GM12878 (cell line): ENCODE results near the gene KIAA1217. TPM values are rescaled to one million over a fixed set of nuclear protein-coding genes. Genes with fewer than 3 reads are reported as not detected.

Source experiments
- ATAC-seq: fragments of 200-7000 bp; cut with Tn5 transposase; 3 replicates; pipeline ENCODE4 v1.9.1; 2020; ENCODE audit warnings: mild to moderate bottlenecking, moderate library complexity
- BruUV-seq: library from RNA; stranded (reverse); fragments of 400-500 nt; replicated peaks from 2 replicates; lab custom pipeline; 2021; lab: Mats Ljungman, UMichigan
- CTCF ChIA-PET: fragments of 300-600 bp; sonication (Branson Sonifier 250); formaldehyde crosslinking; extraction: SDS; loops from one replicate; lab custom pipeline; 2021; ENCODE audit warnings: inconsistent platforms; lab: Yijun Ruan, JAX
- POLR2A ChIA-PET: fragments of 350-600 bp; formaldehyde crosslinking; extraction: SDS; loops from one replicate; lab custom pipeline; 2021; ENCODE audit warnings: inconsistent platforms; lab: Charles Lee
- RAD21 ChIA-PET: fragments of 300-600 bp; sonication (Branson Sonifier 250); formaldehyde crosslinking; loops from one replicate; lab custom pipeline; 2023; ENCODE audit warnings: antibody characterized with exemption; ENCODE audit not compliant: unreplicated experiment; lab: Charles Lee
- SMC1A ChIA-PET: fragments of 300-600 bp; sonication (Branson Sonifier 250); formaldehyde crosslinking; loops from one replicate; lab custom pipeline; 2023; ENCODE audit not compliant: unreplicated experiment, uncharacterized antibody; lab: Charles Lee
- DNase-seq: peaks from one replicate; pipeline ENCODE4 v3.0.0-alpha.2; 2011; ENCODE audit warnings: low read depth, low spot score
- FAIRE-seq: peaks from 3 replicates; lab custom pipeline; 2011; peaks lifted over from hg19 to GRCh38; lab: Jason Lieb, UNC
- H2AFZ ChIP-seq: 2 replicates; pipeline ENCODE4 v1.6.0; 2011; ENCODE audit warnings: low read depth, low read length, control low read depth; ENCODE audit not compliant: control insufficient read depth
- H3K27ac ChIP-seq: 2 replicates; pipeline ENCODE4 v1.5.1; 2011; ENCODE audit warnings: control low read depth; ENCODE audit not compliant: control insufficient read depth, insufficient read depth
- H3K27me3 ChIP-seq, 2 experiments: replicated peaks in 1 of 2; 2 replicates each; pipeline versions ENCODE4 v1.6.0 to v1.6.1; 2011; ENCODE audit warnings: low read length in 1 of 2; ENCODE audit not compliant: control insufficient read depth in 2 of 2, insufficient read depth in 2 of 2
- H3K36me3 ChIP-seq, 2 experiments: 2 replicates each; pipeline ENCODE4 v1.5.1; 2011; ENCODE audit warnings: low read length in 1 of 2; ENCODE audit not compliant: control insufficient read depth in 2 of 2, insufficient read depth in 2 of 2
- H3K4me1 ChIP-seq: 2 replicates; pipeline ENCODE4 v1.6.1; 2011; ENCODE audit warnings: mild to moderate bottlenecking, low read length, moderate library complexity, mixed read lengths; ENCODE audit not compliant: control insufficient read depth, insufficient read depth
- H3K4me2 ChIP-seq: 2 replicates; pipeline ENCODE4 v1.6.0; 2011; ENCODE audit warnings: control low read depth; ENCODE audit not compliant: control insufficient read depth, insufficient read depth
- H3K4me3 ChIP-seq: fragments of 200-600 bp; sonication (generic); 2 replicates; pipeline ENCODE4 v1.5.1; 2016
- H3K79me2 ChIP-seq: 2 replicates; pipeline ENCODE4 v1.6.0; 2011; ENCODE audit warnings: low read length; ENCODE audit not compliant: control insufficient read depth, insufficient read depth
- H3K9ac ChIP-seq: 2 replicates; pipeline ENCODE4 v1.8.0; 2011; ENCODE audit warnings: low read length, control low read depth, mixed read lengths; ENCODE audit not compliant: control insufficient read depth, insufficient read depth
- H3K9me3 ChIP-seq: replicated peaks from 3 replicates; pipeline ENCODE4 v1.5.1; 2011; ENCODE audit warnings: mild to moderate bottlenecking, low read length; ENCODE audit not compliant: control insufficient read depth, insufficient read depth
- H4K20me1 ChIP-seq: 2 replicates; pipeline ENCODE4 v1.6.0; 2011; ENCODE audit not compliant: control insufficient read depth, insufficient read depth
- ASH2L ChIP-seq: fragments of 300-600, 200-600 bp; sonication (generic); IDR thresholded peaks from 2 replicates; pipeline ENCODE4 v1.6.1; 2017; ENCODE audit warnings: low read depth, mild to moderate bottlenecking, borderline replicate concordance
- CHD1 ChIP-seq: IDR thresholded peaks from 2 replicates; pipeline ENCODE4 v1.6.1; 2012; ENCODE audit warnings: low read depth, low read length, improper control_type of control experiment
- E2F4 ChIP-seq: IDR thresholded peaks from 2 replicates; pipeline ENCODE4 v1.6.1; 2012; ENCODE audit warnings: low read depth, low read length, improper control_type of control experiment
- ESRRA ChIP-seq: IDR thresholded peaks from 2 replicates; pipeline ENCODE4 v1.6.1; 2012; ENCODE audit warnings: mild to moderate bottlenecking, low read length, improper control_type of control experiment
- HDAC2 ChIP-seq: fragments of 200-600 bp; sonication (generic); IDR thresholded peaks from 2 replicates; pipeline ENCODE4 v1.6.1; 2017
- MTA2 ChIP-seq: fragments of 450-650 bp; IDR thresholded peaks from 2 replicates; pipeline ENCODE4 v1.6.1; 2016; ENCODE audit warnings: low read depth, mild to moderate bottlenecking, moderate library complexity
- NBN ChIP-seq: fragments of 450-650 bp; IDR thresholded peaks from 2 replicates; pipeline ENCODE4 v1.6.1; 2016
- PML ChIP-seq: IDR thresholded peaks from 2 replicates; pipeline ENCODE4 v1.6.1; 2012; ENCODE audit warnings: low read length, inconsistent platforms
- PRDM15 ChIP-seq: fragments of 450-650 bp; formaldehyde crosslinking; IDR thresholded peaks from 2 replicates; pipeline ENCODE4 v1.4.0; 2020; ENCODE audit warnings: mild to moderate bottlenecking, moderate library complexity
- RBBP5 ChIP-seq: fragments of 200-600 bp; sonication (generic); conservative IDR thresholded peaks from 2 replicates; pipeline ENCODE4 v1.6.1; 2016
- RUNX3 ChIP-seq: IDR thresholded peaks from 2 replicates; pipeline ENCODE4 v1.6.1; 2012; ENCODE audit warnings: low read length, inconsistent platforms
- WGBS: methylation state at CpG from one replicate; pipeline ENCODE4 v1.1.6; 2016; ENCODE audit warnings: low lambda C conversion rate; ENCODE audit not compliant: insufficient replicate concordance, insufficient coverage; ENCODE audit errors: missing lambda C conversion rate; 5-methylcytosine and 5-hydroxymethylcytosine counted together
- in situ Hi-C: fragments of 300-500 bp; cut with MboI; formaldehyde crosslinking; loops from 9 replicates; pipeline ENCODE4 v1.14.3; 2018; ENCODE audit warnings: mixed read lengths
- intact Hi-C: fragments of 100-400 bp; cut with micrococcal nuclease; formaldehyde crosslinking; loops from one replicate; pipeline ENCODE4 v1.14.2; 2022; ENCODE audit not compliant: unreplicated experiment
- polyA plus RNA-seq, 11 experiments: library from polyadenylated mRNA; depleted of rRNA in 4 of 11; unstranded in 6 of 11; stranded (reverse) in 5 of 11; fragments of >200 nt; fragmentation: Nextera tagmentation in 4 of 11; fragmentation: Illumina TruSeq in 1 of 11; extraction: Ambion mirVana in 4 of 11; extraction: Trizol in 1 of 11; gene quantifications; 1 replicate in 1 of 11; 2 replicates in 10 of 11; pipeline versions ENCODE4 v1.2.1 to v1.2.3, GENCODE V29; 2011 to 2016; ENCODE audit warnings: inconsistent platforms in 2 of 11, missing spikeins in 2 of 11, low read depth in 1 of 11
- total RNA-seq, 4 experiments: library from RNA; depleted of rRNA in 3 of 4; stranded (reverse); fragments of >200 nt in 3 of 4; fragmentation: Illumina TruSeq in 1 of 4; extraction: Trizol in 1 of 4; gene quantifications; 2 replicates each; pipeline versions ENCODE4 v1.2.1 to v1.2.3, GENCODE V29; 2013 to 2021

KIAA1217 gene
- total and polyA plus RNA-seq, 10 of the 15 experiments (the other 5 are each of a cell fraction or from before 2014, with no cell fraction given): 0.57 to 3.8 (median 2.1) TPM

- DNase-seq: no peak
- Histone ChIP-seq H3K36me3 (no peaks in the 10 kb centered on the region), H2AFZ (no peak overlapping the region), H3K4me3 (no peak overlapping the region), H3K4me2 (no peak overlapping the region), H3K9me3 (no peaks in the 10 kb centered on the region), H3K4me1 (no peaks in the 10 kb centered on the region; the same call in 1 of the 2 replicates)
- no peak for FAIRE-seq
- intact Hi-C loops: no loop called here
- CTCF ChIA-PET: interaction anchor here (0.5 to 1.5 kb wide), 7 partner anchors 10 to 200 kb away, joined by 3 to 6 read pairs (median 3); no protein-coding TSS in a partner anchor
- no TSS peak for BruUV-seq
- peak; percentile 55 for ATAC-seq
- in situ Hi-C loops: no loop called here
- TF ChIP-seq RUNX3: 0 out of 2 replicates have a peak, but pooled peaks have one; percentile 26
- no peak for TF ChIP-seq ESRRA
- TF ChIP-seq, all 136 proteins: peak for 1
- 2% methylated on average over 3 of the region's 3 CpGs for WGBS
- Histone ChIP-seq H3K27ac (no peak overlapping the region), H3K9ac (no peak overlapping the region), H3K79me2 (no peaks in the 10 kb centered on the region), H3K27me3 (no peaks in the 10 kb centered on the region), H4K20me1 (no peaks in the 10 kb centered on the region)
- SMC1A ChIA-PET: interaction anchor here (1.1 to 2.8 kb wide), 6 partner anchors 8 to 135 kb away, joined by 3 to 9 read pairs (median 4); no protein-coding TSS in a partner anchor
- POLR2A ChIA-PET: no interaction called here
- RAD21 ChIA-PET: interaction anchor here (1.7 kb wide), 1 partner anchor 140 kb away, joined by 8 read pairs; the partner anchor contains the start of gene KIAA1217
These were observed 140.6 kb downstream of the KIAA1217 start for GRCh38 chr10:24349379-24350001.

GRCh38 chr10:24350070-24350921 is 141.4 kb downstream of the KIAA1217 start:
- in situ Hi-C loops: no loop called here
- BruUV-seq: no TSS peak
- TF ChIP-seq MTA2 (no peak), NBN (no peak), PML (no peak), ASH2L (no peak), PRDM15 (CRISPR knock-in tag) (no peak), E2F4 (no peak), CHD1 (no peak), RBBP5 (no peak), HDAC2 (no peak)

More at GRCh38 chr10:24350070-24350921, 141.4 kb downstream of the KIAA1217 start:
- H3K27me3 ChIP-seq: no peaks in the 10 kb centered on the region
- H3K4me2 ChIP-seq: no peak overlapping the region
- DNase-seq (no peak), ATAC-seq (no peak), FAIRE-seq (no peak)
- H3K79me2 ChIP-seq: no peaks in the 10 kb centered on the region
- H3K4me3 ChIP-seq: no peak overlapping the region
- ChIA-PET RAD21 (no interaction called here), CTCF (interaction anchor here (0.5 to 1.3 kb wide), 4 partner anchors 25 to 201 kb away, joined by 3 read pairs; no protein-coding TSS in a partner anchor), SMC1A (interaction anchor here (1.1 to 2.8 kb wide), 5 partner anchors 9 to 135 kb away, joined by 3 to 9 read pairs (median 3); no protein-coding TSS in a partner anchor), POLR2A (no interaction called here)
- no peak overlapping the region for H2AFZ ChIP-seq
- no peaks in the 10 kb centered on the region for H4K20me1 ChIP-seq
- H3K36me3 ChIP-seq: no peaks in the 10 kb centered on the region
- WGBS: 24% methylated on average over 9 of the region's 9 CpGs
- H3K27ac ChIP-seq: no peak overlapping the region
- H3K4me1 ChIP-seq: no peaks in the 10 kb centered on the region; the same call in 1 of the 2 replicates
- intact Hi-C loops: no loop called here
- H3K9me3 ChIP-seq: no peaks in the 10 kb centered on the region
- no peak overlapping the region for H3K9ac ChIP-seq
